Middle frontal gyrus (tissue), 1 donor: Measurements from ENCODE around the gene KLHL30.
"Not testable (repeated sequence)": the region's sequence is repeated elsewhere in the genome, so short reads cannot be mapped to it uniquely, and the experiment has no call there.

Experiments
- DNase-seq: peaks from one replicate; pipeline ENCODE4 v3.0.0-alpha.2; 2015; ENCODE audit warnings: low spot score; ENCODE audit errors: extremely low spot score

The KLHL30 gene

DNA sequence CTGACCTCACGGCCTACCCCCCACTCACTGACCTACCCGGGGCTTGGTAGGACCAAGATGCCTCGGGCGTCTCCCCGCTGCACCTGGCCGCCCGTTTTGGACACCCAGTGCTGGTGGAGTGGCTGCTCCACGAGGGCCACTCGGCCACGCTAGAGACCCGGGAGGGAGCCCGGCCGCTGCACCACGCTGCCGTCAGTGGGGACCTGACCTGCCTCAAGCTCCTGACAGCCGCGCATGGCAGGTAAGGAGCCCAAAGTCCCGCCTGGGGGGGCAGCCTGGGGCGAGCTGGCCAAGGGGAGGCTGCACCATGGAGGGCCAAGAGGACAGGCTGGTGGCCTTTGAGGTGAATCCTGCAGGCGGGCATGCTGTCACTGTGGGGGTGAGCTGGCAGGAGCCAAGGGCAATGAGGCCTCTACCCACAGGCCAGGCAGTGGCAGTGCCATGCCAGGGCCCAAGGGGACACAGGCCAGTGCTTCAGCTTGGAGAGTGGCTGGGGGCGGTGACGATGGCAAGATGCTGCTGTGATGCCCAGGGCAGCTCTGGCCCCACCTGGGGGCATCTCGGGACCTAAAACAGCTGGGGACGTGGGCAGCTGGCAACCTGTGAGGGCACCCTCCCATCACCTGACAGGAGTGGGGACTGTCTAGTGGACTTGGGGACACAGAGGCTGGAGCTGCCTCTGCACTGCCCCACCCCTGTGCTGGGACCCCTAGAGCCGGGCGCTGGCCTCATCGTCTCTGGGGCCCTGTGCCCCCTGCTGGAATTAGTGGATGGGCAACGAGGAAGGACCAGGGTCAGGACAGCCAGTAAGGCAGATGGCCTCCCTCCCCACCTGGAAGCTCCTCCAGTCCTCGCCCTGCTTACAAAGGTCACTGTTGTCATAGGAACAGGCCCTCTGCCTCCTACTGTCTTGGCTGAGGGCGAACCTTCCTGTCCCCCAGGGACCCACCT lies 36.3 kb upstream of the KLHL30 start:
- DNase-seq = no peak

DNA sequence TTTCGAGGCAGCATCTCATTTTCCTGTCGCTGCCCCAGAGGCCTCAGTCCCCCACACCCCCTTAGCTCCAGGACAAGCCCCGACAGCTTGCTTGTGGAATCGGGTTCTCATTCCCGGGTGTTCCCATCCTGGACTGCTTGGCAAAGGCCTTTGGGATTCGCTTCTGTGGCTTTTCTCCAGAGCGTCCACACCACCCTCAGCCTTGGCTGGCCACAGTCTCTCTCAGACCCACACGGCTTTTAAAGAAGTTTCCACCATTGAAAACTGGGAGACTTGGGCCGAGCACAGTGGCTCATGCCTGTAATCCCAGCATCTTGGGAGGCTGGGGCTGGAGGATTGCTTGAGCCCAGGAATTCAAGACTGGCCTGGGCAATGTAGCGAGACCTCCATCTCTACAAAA lies 35.6 kb upstream of the KLHL30 start:
- no peak for DNase-seq

DNA sequence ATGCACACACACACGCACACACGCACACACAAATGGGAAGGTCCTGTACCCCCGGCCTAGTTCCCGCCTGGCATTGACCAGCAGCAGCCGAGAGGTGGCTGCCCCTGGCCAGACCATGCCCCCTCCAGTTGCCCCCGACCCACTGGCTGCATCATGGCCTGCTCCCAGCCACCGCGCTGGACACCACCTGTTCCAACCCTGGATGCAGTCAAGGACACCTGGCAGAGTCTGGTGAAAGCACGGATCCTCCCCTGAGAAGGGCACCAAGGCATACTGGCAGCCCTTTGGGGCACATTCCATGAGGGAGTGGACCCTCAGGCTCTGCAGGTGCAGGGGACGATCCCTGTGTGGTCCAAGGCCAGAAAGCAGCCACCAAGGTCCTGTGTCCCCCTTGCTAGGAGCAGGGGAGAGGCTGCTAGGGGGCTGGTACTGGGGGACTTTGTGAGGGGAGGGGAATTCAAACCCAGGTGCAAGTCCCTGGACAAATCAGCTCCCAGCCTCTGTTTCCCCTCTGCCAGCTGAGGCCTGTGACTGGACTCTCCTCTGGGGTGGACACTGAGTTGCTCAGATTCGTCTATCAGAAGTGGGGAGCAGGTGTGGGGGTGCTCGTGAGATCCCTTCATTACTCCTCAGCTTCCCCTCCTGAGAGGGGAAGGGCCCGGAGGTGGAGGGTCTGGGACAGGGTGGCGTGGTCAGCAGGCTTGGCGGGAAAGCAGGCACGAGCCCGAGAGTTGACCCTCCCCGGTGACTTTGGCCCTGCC lies 34.8 kb upstream of the KLHL30 start:
- DNase-seq = no peak

DNA sequence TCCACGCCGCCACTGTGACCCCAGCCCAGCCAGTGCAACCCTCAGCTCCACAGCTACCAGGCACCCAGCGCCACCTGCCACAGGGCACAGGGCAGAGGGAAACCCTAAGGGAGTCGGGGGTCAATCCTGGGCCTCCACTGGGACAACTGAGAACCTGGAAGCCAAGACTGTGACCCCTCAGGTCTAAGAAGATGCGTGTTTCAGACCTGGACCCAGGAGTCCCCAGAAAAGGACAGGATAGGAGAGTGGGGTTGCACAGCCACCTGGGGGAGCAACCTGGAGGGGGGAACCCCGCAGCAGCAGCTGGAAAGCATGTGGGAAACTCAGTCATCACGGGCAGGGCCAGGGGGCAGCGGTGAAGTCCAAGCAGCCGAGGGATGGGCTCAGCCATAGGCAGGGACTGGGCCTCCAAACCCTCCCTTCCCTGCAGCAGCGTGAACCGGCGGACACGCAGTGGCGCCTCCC lies 34.2 kb upstream of the KLHL30 start:
- DNase-seq = no peak

DNA sequence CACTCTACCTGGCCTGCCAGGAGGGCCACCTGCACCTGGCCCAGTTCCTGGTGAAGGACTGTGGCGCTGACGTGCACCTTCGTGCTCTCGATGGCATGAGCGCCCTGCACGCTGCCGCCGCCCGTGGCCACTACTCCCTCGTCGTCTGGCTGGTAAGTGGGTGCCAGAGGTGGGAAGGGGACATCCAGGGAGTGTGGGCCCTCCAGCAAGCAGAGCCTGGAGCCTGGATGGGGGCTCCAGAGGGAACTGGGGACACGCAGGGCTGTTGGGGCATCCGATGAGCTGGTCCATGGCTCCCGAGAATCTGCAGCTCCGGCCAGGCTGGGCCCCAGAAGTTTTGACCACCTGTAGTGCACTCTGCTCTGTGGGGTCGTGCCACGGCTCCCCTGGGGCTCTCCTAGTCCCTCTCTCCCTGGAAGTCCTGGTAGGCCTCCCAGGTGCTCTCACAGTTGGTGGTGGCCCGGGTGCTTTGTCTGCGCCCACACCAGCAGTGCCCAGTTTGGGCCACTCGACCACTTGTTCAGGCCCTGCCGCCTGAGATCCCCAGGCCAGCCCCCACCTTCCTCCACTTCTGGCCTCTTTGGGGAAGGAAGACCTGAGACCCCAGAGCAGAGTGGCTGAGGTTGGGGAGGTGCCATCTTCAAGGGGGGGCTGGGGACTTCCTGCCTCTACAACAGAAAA lies 33.6 kb upstream of the KLHL30 start:
- no peak for DNase-seq

DNA sequence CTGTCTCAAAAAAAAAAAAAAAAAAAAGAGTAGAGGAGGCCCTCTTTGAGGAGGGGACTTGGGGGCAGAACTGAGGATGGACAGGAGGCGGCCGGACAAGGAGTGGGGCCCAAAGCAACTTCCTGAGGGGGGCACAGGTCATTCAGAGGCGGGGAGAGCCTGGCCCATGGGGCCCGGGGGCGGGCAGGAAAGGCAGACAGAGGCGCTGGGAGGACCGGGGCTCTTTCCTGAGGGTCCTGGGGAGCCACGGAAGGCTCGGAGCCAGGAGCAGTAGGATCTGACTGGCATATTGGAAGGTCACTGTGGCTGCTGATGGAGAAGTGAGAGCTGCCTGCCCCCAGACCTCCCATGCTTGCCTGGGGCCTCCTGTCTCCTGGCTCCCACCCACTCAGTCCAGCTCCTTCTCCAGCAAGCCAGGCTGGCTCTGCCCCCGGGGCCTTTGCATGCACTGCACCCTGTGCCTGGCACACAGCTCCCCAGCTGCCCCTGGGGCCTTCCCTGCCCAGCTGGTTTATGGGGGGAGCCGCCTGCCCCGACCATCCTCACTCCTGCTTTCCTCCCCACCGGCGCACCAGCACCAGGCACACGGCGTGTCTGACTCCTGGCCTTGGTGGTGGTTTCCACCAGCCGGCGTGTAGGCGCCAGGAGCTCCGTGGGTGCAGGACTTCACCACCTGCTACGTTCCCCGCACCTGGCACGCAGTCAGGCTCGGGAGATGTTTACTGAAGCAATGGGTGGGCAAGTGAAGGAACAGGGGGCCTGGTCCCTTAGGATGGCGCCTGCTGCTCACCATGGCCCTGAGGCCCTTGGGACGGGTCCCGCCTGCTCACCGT lies 32.7 kb upstream of the KLHL30 start:
- no peak for DNase-seq

DNA sequence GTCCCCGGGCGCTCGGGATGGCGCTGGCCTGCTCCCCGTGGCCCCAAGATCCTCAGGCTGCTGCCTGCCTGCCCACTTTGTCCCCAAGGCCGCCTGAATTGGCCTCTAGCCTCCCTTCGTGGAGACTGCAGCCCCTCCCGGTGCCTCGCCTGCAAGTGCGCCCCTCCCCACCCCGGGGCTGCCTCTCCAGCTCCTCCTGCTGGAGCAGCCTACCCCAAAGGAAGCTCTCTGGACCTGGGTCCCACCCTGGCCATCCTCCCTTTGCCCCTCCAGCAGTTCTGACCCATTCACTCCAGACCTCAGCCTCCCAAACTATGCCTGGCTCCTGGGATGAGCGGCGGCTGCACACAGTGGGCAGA lies 32.1 kb upstream of the KLHL30 start:
- DNase-seq = no peak

DNA sequence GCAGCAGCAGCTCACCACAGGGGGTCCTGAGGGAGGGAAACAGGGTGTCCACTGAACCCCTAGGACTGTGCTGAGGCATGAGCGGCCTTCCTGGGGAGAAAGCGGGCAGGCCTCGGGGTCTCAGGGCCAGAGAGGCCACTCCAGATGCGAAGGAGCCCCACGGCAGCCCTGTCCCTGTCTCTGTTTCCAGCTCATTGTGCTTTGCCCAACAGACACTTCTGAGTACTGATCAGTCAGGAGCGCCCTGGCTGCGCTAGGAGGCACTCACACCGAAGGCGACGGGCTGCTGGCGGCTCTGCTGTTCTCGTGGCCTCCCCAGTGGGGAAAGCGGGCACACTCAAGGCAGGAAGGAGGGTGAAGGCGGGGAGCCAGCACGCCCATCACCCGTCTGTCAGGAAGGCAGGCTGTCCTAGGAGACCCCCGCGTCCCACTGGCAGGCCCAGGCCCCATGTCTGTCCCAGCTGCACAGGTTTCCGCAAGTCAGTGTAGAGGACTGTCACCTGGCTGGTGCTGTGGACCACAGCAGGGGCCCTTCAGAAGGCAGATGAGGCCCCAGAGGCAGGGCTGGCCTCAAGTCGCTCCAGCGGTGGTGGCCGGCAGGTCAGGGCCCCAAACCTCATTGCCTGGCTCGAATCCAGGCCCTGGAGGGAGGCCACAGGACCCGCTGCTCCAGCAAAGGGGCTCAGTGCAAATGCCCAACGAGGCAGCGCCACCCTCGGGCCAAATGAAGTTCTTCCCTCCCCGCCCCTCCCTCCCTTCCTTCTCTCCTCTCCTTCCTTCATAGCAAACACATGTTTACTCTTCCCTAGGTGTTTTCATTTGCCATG lies 31.6 kb upstream of the KLHL30 start:
- DNase-seq = no peak

DNA sequence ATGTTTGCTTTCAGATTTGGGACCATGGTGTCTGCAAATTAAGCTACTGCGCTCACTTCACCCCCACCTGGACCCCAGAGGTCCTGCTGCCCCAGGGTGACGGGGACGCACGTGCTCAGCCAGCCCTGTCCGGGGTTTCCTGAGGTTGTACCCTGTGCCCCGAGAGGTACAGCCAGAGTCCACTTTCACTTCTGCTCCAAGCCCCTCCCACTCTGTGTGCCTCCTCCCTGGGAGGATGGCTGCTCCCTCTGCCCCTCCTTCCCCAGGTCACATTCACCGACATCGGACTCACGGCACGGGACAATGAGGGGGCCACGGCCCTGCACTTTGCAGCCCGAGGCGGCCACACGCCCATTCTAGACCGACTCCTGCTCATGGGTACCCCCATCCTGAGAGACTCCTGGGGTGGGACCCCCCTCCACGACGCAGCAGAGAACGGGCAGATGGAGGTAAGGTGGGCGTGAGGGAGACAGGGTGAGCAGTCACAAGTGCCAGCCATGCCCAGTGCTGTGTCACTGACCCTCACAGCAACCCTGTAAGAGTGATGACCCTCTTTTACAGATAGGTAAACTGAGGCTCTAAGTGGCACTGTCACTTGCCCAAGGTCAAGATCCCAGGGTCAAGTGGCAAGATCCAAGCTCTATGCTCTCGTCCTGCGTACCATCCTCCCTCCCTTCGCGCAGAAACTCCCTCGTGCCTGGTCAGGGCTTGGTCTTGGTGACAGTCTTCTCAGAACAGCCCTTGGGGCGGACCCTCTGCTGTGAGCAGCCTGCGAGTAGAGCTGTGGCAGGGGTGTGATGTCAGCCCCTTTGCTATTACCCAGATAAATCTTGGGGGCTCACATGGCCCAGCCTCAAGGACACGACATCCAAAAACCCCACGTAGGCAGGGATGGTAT lies 30.7 kb upstream of the KLHL30 start:
- DNase-seq = no peak

DNA sequence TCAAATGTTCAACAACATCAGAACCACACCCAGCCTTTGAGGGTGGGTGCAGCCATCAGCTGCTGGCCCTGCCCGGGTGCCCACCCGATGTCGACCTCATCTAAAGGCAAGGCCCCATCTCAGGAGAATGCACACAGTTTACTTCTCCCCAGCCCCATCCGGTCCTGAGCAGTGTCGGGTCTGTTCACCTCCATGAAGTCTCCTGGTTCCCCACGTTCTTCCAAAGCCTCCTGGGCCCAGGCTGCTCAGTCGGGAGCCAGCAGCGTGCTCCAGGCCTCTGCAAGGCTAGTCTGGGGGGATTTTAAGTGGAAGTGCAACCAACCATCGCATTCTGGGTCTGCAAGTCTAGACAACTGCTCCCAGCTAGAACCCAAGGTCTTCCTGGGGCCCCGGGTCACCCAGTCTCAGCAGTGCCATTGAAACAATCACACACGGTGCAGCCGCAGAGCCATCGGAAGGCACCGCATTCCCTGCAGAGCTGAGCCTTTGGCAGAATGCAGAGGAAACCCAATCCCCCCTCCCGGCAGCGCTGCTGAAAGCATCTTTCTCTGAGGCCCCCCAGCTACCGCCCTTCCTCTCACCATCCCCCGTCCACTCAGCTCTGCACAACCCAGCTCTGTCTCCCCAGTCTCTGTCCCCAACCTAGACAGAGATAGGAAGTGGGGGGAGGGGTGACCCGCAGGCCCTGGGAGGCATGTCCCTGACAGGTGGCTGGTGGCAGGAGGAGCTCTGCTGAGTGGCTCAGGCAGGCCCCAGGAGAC lies 29.9 kb upstream of the KLHL30 start:
- no peak for DNase-seq

DNA sequence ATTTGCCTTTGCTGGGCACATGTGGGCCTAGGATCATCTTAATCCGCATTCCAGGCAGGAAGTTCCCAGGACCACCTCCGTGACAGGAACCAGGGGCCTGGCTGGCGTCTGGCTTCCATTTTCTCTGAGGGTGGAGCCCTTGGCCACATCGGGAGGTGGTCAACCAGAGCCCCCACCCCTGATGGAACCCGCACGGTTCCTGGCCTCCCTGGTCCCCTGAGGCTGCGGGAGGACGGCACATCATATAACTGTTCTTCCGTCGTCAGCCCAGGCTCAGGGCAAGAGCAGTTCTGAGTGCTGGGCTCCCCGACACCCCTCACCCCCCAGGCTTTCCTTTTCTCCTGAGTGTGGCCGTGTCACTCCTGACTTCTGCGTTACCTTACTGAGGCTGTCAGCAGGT lies 24.9 kb upstream of the KLHL30 start:
- no peak for DNase-seq

DNA sequence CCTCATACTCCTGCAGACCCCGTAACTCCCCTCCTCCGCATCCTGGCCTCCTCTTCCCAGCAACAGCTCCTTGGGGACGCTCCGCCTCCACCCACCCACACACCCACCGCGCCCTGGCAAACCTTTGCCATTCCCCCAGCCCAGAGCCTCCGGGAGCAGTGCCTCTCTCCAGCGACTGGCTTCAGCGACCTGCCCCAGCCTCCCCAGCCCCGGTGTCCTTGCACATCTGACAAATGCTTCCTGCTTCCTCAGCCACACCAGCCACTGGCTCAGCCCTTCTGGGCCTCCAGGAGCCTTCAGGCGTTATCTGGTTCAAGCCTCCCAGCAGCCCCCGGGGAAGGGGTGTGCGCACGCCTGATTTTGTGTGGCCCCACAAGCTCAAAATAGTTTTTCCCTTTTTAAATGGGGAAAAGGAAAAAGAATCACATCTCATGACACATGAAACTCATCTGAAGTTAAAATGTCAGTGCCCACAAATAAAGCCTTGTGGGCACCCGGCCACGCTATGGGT lies 24.1 kb upstream of the KLHL30 start:
- no peak for DNase-seq

DNA sequence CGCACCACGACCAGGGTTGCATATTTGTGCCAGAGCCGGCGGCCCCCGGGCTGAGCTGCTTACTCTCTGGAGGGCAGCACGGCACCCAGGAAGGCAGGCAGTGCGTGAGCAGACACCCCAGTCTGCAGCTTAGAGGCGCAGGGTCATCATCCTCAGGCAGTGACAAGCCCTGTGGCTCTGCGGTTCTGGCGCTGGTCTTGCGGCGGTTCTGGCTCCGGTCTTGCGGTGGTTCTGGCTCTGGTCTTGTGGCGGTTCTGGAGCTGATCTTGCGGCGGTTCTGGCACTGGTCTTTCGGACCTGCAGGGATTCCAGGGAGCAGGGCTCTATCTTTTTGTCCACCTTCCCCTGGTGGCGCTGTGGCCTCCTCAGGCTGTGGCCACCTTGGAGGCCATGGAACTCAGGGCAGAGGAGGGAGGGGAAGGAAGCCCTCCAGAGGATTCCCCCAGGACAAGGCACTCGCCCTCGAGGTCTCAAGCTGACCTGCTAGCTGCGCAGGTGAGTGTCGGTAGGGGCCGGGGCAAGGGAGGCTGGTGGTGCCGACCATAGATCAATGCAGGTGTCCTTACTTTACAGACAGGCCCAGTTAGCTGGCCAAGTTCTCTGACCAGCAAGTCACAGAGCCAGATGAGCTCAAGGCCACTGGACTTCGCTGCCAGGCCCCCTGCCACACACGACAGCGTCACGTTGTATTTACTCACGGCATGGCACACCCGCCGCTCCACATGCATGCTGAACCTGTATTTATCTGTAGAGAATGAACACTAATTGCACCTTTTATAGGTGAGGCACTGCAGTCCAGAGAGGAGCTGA lies 23.4 kb upstream of the KLHL30 start:
- no peak for DNase-seq

DNA sequence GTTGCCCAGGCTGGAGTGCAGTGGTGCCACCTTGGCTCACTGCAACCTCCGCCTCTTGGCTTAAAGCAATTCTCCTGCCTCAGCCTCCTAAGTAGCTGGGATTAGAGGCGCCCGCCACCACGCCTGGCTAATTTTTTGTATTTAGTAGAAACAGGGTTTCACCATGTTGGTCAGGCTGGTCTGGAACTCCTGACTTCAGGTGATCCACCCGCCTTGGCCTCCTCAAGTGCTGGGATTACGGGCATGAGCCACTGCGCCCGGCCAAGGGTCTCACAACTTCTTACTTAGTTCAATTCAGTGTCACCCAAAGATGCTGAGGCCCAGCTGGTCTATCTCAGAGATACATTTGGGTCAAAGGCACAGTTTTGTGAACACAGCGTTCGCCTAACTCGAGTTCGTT lies 22.8 kb upstream of the KLHL30 start:
- not testable (repeated sequence) for DNase-seq

DNA sequence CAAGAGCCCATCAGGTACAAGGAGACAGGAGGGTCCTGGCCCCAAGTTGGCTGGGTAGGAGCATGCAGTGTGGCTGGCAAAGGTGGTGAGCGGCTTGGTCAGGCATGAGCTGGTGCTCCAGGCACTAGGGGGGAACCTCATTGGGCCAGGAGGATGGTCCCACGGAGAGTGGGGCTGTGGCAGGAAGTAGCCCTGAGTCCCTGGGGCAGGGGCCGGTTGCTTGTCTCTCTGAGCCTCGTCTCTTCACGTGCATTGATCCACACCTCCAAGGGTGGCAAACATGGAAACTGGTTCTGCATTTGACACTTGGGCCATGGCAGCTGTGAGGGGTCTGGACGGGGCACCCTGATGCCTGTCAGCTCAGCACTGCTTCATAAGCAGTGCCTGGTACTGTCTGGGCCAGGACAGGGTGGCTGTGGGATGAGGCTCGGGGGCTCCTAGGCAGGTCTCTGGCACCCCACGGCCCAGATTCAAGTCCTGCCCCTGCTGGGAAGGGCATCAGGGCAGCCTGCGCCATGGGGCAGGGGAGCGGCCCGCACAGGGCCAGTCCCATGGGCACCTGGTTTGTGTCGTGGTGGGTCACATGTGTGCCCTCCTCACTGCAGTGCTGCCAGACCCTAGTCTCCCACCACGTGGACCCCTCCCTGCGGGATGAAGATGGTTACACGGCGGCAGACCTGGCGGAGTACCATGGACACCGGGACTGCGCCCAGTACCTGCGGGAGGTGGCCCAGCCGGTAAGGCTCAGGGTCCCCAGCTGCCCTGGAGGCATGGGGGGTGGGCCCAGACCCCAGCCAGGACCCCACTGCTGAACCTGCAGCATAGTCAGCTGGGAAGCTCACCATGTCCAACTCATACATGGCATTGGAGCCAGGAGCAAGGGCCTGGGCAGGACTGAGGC lies 21.9 kb upstream of the KLHL30 start:
- DNase-seq = no peak
